GM18520 (cell line): Measurements from ENCODE around the gene CEP72.
"Not testable (repeated sequence)": the region's sequence is repeated elsewhere in the genome, so short reads cannot be mapped to it uniquely, and the experiment has no call there.

Experiments
- ATAC-seq: cut with Tn5 transposase; IDR thresholded peaks from one replicate; pipeline ENCODE4 v1.9.1; 2021; ENCODE audit not compliant: unreplicated experiment

The CEP72 gene

DNA sequence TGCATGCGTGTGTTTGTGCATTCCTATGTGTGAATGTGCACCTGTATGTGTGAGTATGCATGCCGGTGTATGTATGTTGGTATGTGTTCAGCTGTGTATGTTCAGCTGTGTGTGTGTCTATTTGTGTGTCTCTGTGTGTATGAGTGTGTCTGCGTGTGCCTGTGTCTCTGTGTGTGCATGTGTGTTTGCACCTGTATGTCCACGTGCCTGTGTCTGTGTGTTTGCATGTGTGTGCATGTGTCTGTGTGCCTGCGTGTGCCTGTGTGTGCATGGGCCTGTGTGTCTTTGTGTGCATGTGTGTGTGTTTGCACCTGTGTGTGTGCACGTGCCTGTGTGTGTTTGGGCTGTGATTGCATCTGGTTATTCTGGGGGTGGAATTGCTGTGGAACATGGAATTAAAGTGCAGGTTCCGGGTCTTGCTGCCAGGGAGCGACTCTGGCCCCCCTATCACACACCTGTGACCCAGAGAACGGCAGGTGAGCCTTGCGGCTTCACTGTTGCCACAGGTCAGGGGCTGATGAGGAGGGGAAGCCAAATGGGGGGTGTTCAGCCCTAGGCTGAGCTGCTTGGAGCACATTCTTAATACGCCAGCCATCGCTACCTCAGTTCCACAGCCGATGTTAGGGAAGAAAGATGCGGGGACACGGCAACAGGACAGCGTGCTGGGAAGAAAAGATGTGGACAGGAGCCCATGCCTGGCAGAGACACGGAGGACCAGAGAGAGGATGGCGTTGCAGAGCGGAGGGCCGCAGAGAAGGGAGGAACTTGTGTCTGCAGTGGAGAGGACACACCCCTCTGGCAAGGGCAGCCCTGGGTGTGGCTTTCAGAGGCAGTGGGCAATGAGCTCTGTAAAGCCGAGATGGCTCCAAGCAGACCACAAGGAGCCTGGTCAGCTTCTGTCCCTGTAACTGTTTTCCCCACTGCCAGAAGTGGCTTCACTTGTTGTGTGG, 84.9 kb downstream of the CEP72 start:
- not testable (repeated sequence) for ATAC-seq
